Measurements from ENCODE around the gene FAM47E. TPM values are rescaled to one million over a fixed set of nuclear protein-coding genes. Genes with fewer than 3 reads are reported as not detected.

FAM47E gene
- total RNA-seq, 1 donor from 2014 or later = 2.9 TPM

- H3K4me3 Mint-ChIP-seq (ENCODE audit: unreplicated experiment) = no peak overlapping the region
- H3K27ac Mint-ChIP-seq (ENCODE audit: unreplicated experiment) = no peak overlapping the region
- no peaks in the 10 kb centered on the region for H3K9me3 Mint-ChIP-seq (ENCODE audit: unreplicated experiment)
- no peak for DNase-seq
- H3K4me1 Mint-ChIP-seq (ENCODE audit: low read depth, unreplicated experiment) = no peaks in the 10 kb centered on the region
- H3K27me3 Mint-ChIP-seq (ENCODE audit: unreplicated experiment) = peaks cover 1% of the 10 kb centered on the region
- TF ChIP-seq, protein P1, sequence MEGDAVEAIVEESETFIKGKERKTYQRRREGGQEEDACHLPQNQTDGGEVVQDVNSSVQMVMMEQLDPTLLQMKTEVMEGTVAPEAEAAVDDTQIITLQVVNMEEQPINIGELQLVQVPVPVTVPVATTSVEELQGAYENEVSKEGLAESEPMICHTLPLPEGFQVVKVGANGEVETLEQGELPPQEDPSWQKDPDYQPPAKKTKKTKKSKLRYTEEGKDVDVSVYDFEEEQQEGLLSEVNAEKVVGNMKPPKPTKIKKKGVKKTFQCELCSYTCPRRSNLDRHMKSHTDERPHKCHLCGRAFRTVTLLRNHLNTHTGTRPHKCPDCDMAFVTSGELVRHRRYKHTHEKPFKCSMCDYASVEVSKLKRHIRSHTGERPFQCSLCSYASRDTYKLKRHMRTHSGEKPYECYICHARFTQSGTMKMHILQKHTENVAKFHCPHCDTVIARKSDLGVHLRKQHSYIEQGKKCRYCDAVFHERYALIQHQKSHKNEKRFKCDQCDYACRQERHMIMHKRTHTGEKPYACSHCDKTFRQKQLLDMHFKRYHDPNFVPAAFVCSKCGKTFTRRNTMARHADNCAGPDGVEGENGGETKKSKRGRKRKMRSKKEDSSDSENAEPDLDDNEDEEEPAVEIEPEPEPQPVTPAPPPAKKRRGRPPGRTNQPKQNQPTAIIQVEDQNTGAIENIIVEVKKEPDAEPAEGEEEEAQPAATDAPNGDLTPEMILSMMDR (IDR thresholded peaks at IDR 0.05; ENCODE audit: partially characterized antibody, unreplicated experiment) = no peak
- H3K36me3 Mint-ChIP-seq (ENCODE audit: unreplicated experiment) = no peaks in the 10 kb centered on the region
These were observed 14.2 kb downstream of the FAM47E start for GRCh38 chr4:76265631-76266218.

GRCh38 chr4:76266627-76267026, 15.1 kb downstream of the FAM47E start:
- no peaks in the 10 kb centered on the region for H3K4me1 Mint-ChIP-seq (ENCODE audit: low read depth, unreplicated experiment)
- H3K9me3 Mint-ChIP-seq (ENCODE audit: unreplicated experiment) = no peaks in the 10 kb centered on the region
- TF ChIP-seq, protein P1 (IDR thresholded peaks at IDR 0.05; ENCODE audit: partially characterized antibody, unreplicated experiment) = no peak

DNA sequence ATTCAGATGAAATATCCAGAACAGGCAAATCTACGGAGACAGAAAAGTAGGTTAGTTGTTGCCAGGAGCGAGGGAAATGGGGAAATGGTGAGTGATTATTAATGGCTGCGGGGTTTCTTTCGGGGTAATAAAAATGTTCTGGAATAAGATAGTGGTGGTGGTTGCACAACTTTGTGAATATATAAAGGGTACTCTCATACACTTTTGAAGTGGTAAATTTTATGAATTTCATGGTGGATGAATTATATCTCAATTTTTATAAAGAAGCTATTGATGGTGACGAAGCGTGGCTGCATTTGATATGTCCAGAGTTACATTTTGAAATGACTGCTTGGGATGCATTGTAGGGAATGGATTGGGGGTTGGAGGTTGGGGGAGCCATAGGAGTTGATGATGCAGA, 16.3 kb downstream of the FAM47E start:
- H3K4me1 Mint-ChIP-seq (ENCODE audit: low read depth, unreplicated experiment) = no peaks in the 10 kb centered on the region
- H3K27ac Mint-ChIP-seq (ENCODE audit: unreplicated experiment) = no peak overlapping the region
- DNase-seq = no peak
- H3K4me3 Mint-ChIP-seq (ENCODE audit: unreplicated experiment) = no peak overlapping the region
- H3K27me3 Mint-ChIP-seq (ENCODE audit: unreplicated experiment) = peaks cover 1% of the 10 kb centered on the region
- TF ChIP-seq, protein P1 (IDR thresholded peaks at IDR 0.05; ENCODE audit: partially characterized antibody, unreplicated experiment) = no peak
- H3K36me3 Mint-ChIP-seq (ENCODE audit: unreplicated experiment) = no peaks in the 10 kb centered on the region
- H3K9me3 Mint-ChIP-seq (ENCODE audit: unreplicated experiment) = no peaks in the 10 kb centered on the region

More at GRCh38 chr4:76266627-76267026, 15.1 kb downstream of the FAM47E start:
- Mint-ChIP-seq H3K27me3 (ENCODE audit: unreplicated experiment) (peaks cover 1% of the 10 kb centered on the region), H3K27ac (ENCODE audit: unreplicated experiment) (no peak overlapping the region), H3K36me3 (ENCODE audit: unreplicated experiment) (no peaks in the 10 kb centered on the region), H3K4me3 (ENCODE audit: unreplicated experiment) (no peak overlapping the region)
- no peak for DNase-seq

DNA sequence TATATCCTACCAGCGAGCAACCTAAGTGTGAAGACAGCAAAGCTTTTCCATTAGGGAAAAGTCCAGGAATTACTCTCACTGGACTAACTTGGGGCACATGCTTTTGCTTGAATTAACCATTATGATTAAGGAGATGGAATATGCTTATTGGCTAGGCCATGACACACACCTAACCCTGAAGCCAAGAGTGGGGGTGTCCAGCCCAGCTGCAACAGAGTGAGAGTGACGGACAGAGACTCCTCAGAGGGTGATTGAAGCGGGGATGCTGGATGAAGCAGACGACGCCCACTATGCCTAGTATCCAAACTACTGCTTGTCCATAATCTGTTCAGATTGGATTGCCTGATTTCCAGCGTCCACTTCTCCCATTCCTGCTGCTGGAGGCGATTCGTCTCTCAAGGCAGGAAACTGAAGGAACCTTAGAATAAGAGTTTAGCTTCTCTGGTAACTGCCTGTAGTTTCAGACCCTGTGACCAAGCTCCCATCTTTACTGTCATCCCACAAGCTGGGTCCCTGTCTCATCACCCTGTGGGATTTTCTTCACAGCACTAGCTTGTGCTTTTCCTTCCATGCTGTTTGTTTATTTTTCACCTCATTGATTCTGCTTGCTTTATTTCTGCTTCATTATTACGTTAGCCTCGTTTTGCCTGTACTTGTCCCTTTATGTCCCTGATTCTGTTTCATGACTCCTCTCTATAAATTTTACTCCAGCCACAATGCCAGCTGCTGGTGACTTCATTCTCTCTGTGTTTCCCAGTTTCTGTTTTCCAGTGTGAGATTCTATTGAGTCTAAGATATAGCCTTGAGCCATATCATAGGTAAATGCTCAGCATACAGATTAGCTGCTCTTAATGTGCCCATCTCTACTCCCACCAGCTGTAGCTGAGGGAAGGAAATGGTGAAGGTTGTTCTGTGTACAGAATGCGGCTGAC, 19.0 kb downstream of the FAM47E start:
- H3K27ac Mint-ChIP-seq (ENCODE audit: unreplicated experiment) = no peak overlapping the region
- TF ChIP-seq, protein P1 (IDR thresholded peaks at IDR 0.05; ENCODE audit: partially characterized antibody, unreplicated experiment) = no peak
- H3K36me3 Mint-ChIP-seq (ENCODE audit: unreplicated experiment) = no peaks in the 10 kb centered on the region
- no peak for DNase-seq
- no peak overlapping the region for H3K4me3 Mint-ChIP-seq (ENCODE audit: unreplicated experiment)
- no peaks in the 10 kb centered on the region for H3K27me3 Mint-ChIP-seq (ENCODE audit: unreplicated experiment)
- H3K4me1 Mint-ChIP-seq (ENCODE audit: low read depth, unreplicated experiment) = no peaks in the 10 kb centered on the region
- no peaks in the 10 kb centered on the region for H3K9me3 Mint-ChIP-seq (ENCODE audit: unreplicated experiment)

DNA sequence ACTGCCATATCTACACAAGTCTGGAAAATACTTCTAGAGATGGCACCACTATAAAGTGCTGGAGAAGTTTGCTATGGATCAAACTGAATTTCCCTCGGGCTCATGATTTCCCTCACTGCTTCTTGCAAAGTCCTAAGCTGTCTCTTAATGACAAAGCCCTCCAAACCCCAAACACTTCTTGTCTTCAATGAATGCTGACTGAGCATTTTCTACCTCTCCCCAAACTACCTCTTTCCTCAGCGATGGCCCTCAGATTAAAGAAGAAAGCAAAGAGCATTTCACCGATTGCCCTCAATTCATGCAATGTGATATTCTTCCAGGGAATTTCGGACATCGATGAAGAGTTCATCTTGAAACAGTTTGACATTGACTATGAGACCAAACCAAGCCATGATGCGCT, 19.7 kb downstream of the FAM47E start:
- Mint-ChIP-seq H3K36me3 (ENCODE audit: unreplicated experiment) (no peaks in the 10 kb centered on the region), H3K4me1 (ENCODE audit: low read depth, unreplicated experiment) (no peaks in the 10 kb centered on the region), H3K27me3 (ENCODE audit: unreplicated experiment) (no peaks in the 10 kb centered on the region), H3K9me3 (ENCODE audit: unreplicated experiment) (peaks cover 2% of the 10 kb centered on the region), H3K27ac (ENCODE audit: unreplicated experiment) (no peak overlapping the region), H3K4me3 (ENCODE audit: unreplicated experiment) (no peak overlapping the region)
- TF ChIP-seq, protein P1 (IDR thresholded peaks at IDR 0.05; ENCODE audit: partially characterized antibody, unreplicated experiment) = no peak
- no peak for DNase-seq

All from glutamatergic neuron (in vitro differentiated cells).